Endodermal cell (in vitro differentiated cells): ENCODE data around the gene LAP3. TPM values are rescaled to one million over a fixed set of nuclear protein-coding genes. Genes with fewer than 3 reads are reported as not detected.

Experiments
- DNase-seq: peaks from one replicate; pipeline ENCODE4 v3.0.0-alpha.2; 2017
- H3K27ac ChIP-seq: 2 replicates; pipeline ENCODE4 v1.5.1; 2013; ENCODE audit warnings: mild to moderate bottlenecking, low read depth, low read length, moderate library complexity
- H3K27me3 ChIP-seq: 2 replicates; pipeline ENCODE4 v1.6.1; 2013; ENCODE audit warnings: mild to moderate bottlenecking, low read length, moderate library complexity; ENCODE audit not compliant: insufficient read depth, control insufficient read depth, poor library complexity, severe bottlenecking
- H3K36me3 ChIP-seq: 2 replicates; pipeline ENCODE4 v1.7.0; 2013; ENCODE audit warnings: mild to moderate bottlenecking, low read length, moderate library complexity; ENCODE audit not compliant: control insufficient read depth, insufficient read depth
- H3K4me1 ChIP-seq: one replicate; pipeline ENCODE4 v1.7.0; 2013; ENCODE audit warnings: low read length; ENCODE audit not compliant: control insufficient read depth, insufficient read depth
- H3K4me3 ChIP-seq: 2 replicates; pipeline ENCODE4 v1.5.1; 2013; ENCODE audit warnings: mild to moderate bottlenecking, low read length, moderate library complexity
- H3K9ac ChIP-seq: 2 replicates; pipeline ENCODE4 v1.6.1; 2013; ENCODE audit warnings: mild to moderate bottlenecking, low read length, moderate library complexity; ENCODE audit not compliant: poor library complexity, severe bottlenecking; ENCODE audit errors: extremely low read depth
- H3K9me3 ChIP-seq: 2 replicates; pipeline ENCODE4 v1.6.1; 2013; ENCODE audit warnings: mild to moderate bottlenecking, low read length, moderate library complexity; ENCODE audit not compliant: control insufficient read depth
- H3K27ac Mint-ChIP-seq: 2 replicates; pipeline ENCODE4 v1.8.0; 2020; ENCODE audit warnings: mixed read lengths
- H3K27me3 Mint-ChIP-seq: 2 replicates; pipeline ENCODE4 v1.8.0; 2021; ENCODE audit warnings: mild to moderate bottlenecking, mixed read lengths; ENCODE audit not compliant: insufficient read depth
- H3K36me3 Mint-ChIP-seq: 2 replicates; pipeline ENCODE4 v1.8.0; 2020; ENCODE audit warnings: low read depth, mixed read lengths
- H3K4me1 Mint-ChIP-seq: 2 replicates; pipeline ENCODE4 v1.8.0; 2020; ENCODE audit warnings: mixed read lengths
- H3K4me3 Mint-ChIP-seq: 2 replicates; pipeline ENCODE4 v1.8.0; 2020; ENCODE audit warnings: mild to moderate bottlenecking, moderate library complexity, mixed read lengths
- H3K9me3 Mint-ChIP-seq: 2 replicates; pipeline ENCODE4 v1.8.0; 2020; ENCODE audit warnings: mild to moderate bottlenecking, mixed read lengths
- CTCF ChIP-seq: fragments of 200-600 bp; sonication (generic); conservative IDR thresholded peaks from 2 replicates; pipeline ENCODE4 v1.5.0; 2021; ENCODE audit warnings: antibody characterized with exemption, mild to moderate bottlenecking
- WGBS, 2 experiments: methylation state at CpG; one replicate each; pipeline versions ENCODE4 v1.1.5 to v1.1.7; 2013; ENCODE audit warnings: missing lambda C conversion rate in 2 of 2, mixed read lengths in 1 of 2; ENCODE audit not compliant: insufficient coverage in 1 of 2, insufficient read length in 1 of 2; 5-methylcytosine and 5-hydroxymethylcytosine counted together
- total RNA-seq, 2 donors: library from RNA; stranded (reverse); fragmentation: NEBNext Ultra II Directional in 1 of 2; extraction: Animal tissue kit (Norgen Biotek cat#: 25700) in 1 of 2; gene quantifications; 2 replicates in 1 of 2; 3 replicates in 1 of 2; pipeline ENCODE4 v1.2.1, GENCODE V29; 2021

The LAP3 gene
- total RNA-seq, 2 donors from 2014 or later: 34.3 to 39.9 TPM

- Mint-ChIP-seq H3K27me3 (no peaks in the 10 kb centered on the region), H3K4me1 (peaks cover 12% of the 10 kb centered on the region), H3K9me3 (no peaks in the 10 kb centered on the region), H3K27ac (peak within 1 kb of the TSS; percentile 99), H3K4me3 (peak within 1 kb of the TSS; percentile 97), H3K36me3 (peaks cover 24% of the 10 kb centered on the region)
- Histone ChIP-seq H3K9me3 (no peaks in the 10 kb centered on the region), H3K27me3 (no peaks in the 10 kb centered on the region), H3K27ac (no peak within 1 kb of the TSS), H3K4me3 (peak within 1 kb of the TSS; percentile 99), H3K36me3 (peaks cover 17% of the 10 kb centered on the region), H3K4me1 (no peaks in the 10 kb centered on the region), H3K9ac (peak within 1 kb of the TSS; percentile 94)
- WGBS, 2 experiments: 0 to 1% methylated on average over 32 to 46 of the region's 46 CpGs
- peak; percentile 98 for DNase-seq
- peak; percentile 40 for TF ChIP-seq CTCF
These were observed 37.7 kb downstream of the LAP3 start, which contains the start of gene MED28 for GRCh38 chr4:17614416-17615299. TSS of gene MED28 (plus strand) at chr4:17614641. CDS start at chr4:17614655, 14 bp downstream.

GRCh38 chr4:17616283-17616682 lies 39.3 kb downstream of the LAP3 start:
- H3K9me3 ChIP-seq: no peaks in the 10 kb centered on the region
- no peaks in the 10 kb centered on the region for H3K4me1 ChIP-seq
- H3K27ac ChIP-seq: no peak overlapping the region
- no peaks in the 10 kb centered on the region for H3K9me3 Mint-ChIP-seq
- peaks cover 32% of the 10 kb centered on the region for H3K36me3 ChIP-seq
- no peaks in the 10 kb centered on the region for H3K27me3 Mint-ChIP-seq
- H3K4me3 Mint-ChIP-seq: peak overlapping the region; percentile 44
- no peaks in the 10 kb centered on the region for H3K27me3 ChIP-seq
- peak overlapping the region; percentile 99 for H3K4me3 ChIP-seq
- no peak overlapping the region for H3K9ac ChIP-seq
- 91 to 98% methylated on average over 4 to 5 of the region's 5 CpGs for WGBS, 2 experiments
- no peak for TF ChIP-seq CTCF
- H3K36me3 Mint-ChIP-seq: peaks cover 36% of the 10 kb centered on the region
- H3K27ac Mint-ChIP-seq: no peak overlapping the region
- peaks cover 12% of the 10 kb centered on the region for H3K4me1 Mint-ChIP-seq
- no peak for DNase-seq

- Histone ChIP-seq H3K9me3 (no peaks in the 10 kb centered on the region), H3K27ac (no peak overlapping the region), H3K4me3 (no peak overlapping the region), H3K9ac (no peak overlapping the region), H3K27me3 (no peaks in the 10 kb centered on the region), H3K4me1 (no peaks in the 10 kb centered on the region), H3K36me3 (peaks cover 58% of the 10 kb centered on the region)
- Mint-ChIP-seq H3K4me1 (peaks cover 12% of the 10 kb centered on the region), H3K36me3 (peaks cover 61% of the 10 kb centered on the region), H3K27me3 (no peaks in the 10 kb centered on the region), H3K9me3 (no peaks in the 10 kb centered on the region), H3K4me3 (no peak overlapping the region), H3K27ac (no peak overlapping the region)
- 47 to 67% methylated on average over 1 of the region's 1 CpG for WGBS, 2 experiments
- TF ChIP-seq CTCF: no peak
- DNase-seq: no peak
These were observed 41.9 kb downstream of the LAP3 start for GRCh38 chr4:17618926-17619325.
